ENCODE measurements around the gene PGP.

PGP gene

GRCh38 chr16:2238838-2239675, 24.4 kb upstream of the PGP start:
- no peak for TF ChIP-seq CTCF (IDR thresholded peaks at IDR 0.05)

- no peak for TF ChIP-seq CTCF (IDR thresholded peaks at IDR 0.05)
These were observed 23.7 kb upstream of the PGP start for GRCh38 chr16:2238150-2238837.

GRCh38 chr16:2237493-2238149, 23.0 kb upstream of the PGP start:
- TF ChIP-seq CTCF (IDR thresholded peaks at IDR 0.05): no peak

- TF ChIP-seq CTCF (IDR thresholded peaks at IDR 0.05): no peak
These were observed 22.5 kb upstream of the PGP start for GRCh38 chr16:2237102-2237482.

GRCh38 chr16:2236337-2237101, 21.9 kb upstream of the PGP start, which contains the start of gene DNASE1L2:
Gene DNASE1L2, plus strand, starts transcription at chr16:2236444. Its CDS starts 373 bp downstream, at chr16:2236817.
- no peak for TF ChIP-seq CTCF (IDR thresholded peaks at IDR 0.05)

- TF ChIP-seq CTCF (IDR thresholded peaks at IDR 0.05): no peak
These were observed 21.2 kb upstream of the PGP start for GRCh38 chr16:2235695-2236336.

All from LNCAP (cell line).